ENCODE measurements around the gene DCN.

DNA sequence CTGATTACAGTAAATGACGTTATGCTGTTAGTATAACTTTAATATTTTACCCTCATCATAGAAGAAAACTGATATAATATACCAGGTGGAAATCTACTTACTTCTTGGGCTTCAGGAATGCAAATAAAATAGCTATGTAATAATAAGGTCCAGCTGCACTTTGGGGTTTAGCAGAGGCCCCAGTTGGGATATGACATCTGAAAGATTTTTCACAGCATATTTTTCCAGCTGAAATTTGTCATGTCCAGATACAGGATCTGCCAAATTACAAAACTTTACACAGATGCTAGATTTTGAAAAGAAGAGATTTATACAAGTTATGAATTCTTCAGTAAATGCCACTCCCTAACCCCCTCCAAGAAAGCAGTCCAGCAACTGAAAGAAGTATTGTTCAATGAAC, 29.2 kb upstream of the DCN start:
- TF ChIP-seq, protein P1, sequence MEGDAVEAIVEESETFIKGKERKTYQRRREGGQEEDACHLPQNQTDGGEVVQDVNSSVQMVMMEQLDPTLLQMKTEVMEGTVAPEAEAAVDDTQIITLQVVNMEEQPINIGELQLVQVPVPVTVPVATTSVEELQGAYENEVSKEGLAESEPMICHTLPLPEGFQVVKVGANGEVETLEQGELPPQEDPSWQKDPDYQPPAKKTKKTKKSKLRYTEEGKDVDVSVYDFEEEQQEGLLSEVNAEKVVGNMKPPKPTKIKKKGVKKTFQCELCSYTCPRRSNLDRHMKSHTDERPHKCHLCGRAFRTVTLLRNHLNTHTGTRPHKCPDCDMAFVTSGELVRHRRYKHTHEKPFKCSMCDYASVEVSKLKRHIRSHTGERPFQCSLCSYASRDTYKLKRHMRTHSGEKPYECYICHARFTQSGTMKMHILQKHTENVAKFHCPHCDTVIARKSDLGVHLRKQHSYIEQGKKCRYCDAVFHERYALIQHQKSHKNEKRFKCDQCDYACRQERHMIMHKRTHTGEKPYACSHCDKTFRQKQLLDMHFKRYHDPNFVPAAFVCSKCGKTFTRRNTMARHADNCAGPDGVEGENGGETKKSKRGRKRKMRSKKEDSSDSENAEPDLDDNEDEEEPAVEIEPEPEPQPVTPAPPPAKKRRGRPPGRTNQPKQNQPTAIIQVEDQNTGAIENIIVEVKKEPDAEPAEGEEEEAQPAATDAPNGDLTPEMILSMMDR (IDR thresholded peaks at IDR 0.05): no peak
- TF ChIP-seq POLR2A (IDR thresholded peaks at IDR 0.05): no peak
